ENCODE results near the gene DNAJC7.

DNAJC7 gene

GRCh38 chr17:42026857-42027589 lies 9.8 kb upstream of the DNAJC7 start:
- no peak for ATAC-seq
- no peak for TF ChIP-seq TOX (CRISPR knock-in tag; IDR thresholded peaks at IDR 0.05; ENCODE audit: borderline replicate concordance)
- no peak for TF ChIP-seq POU6F1 (CRISPR knock-in tag; IDR thresholded peaks at IDR 0.05; ENCODE audit: borderline replicate concordance, low read depth)
- TF ChIP-seq ZNF70 (CRISPR knock-in tag; IDR thresholded peaks at IDR 0.05), result no peak
- no peak for TF ChIP-seq ARNTL (CRISPR knock-in tag; IDR thresholded peaks at IDR 0.05; ENCODE audit: borderline replicate concordance, low read depth)
- no peak for TF ChIP-seq CSRNP3 (CRISPR knock-in tag; IDR thresholded peaks at IDR 0.05)
- no peak for TF ChIP-seq BACH2 (CRISPR knock-in tag; IDR thresholded peaks at IDR 0.05; ENCODE audit: borderline replicate concordance)
- no peak for TF ChIP-seq OSR1 (CRISPR knock-in tag; IDR thresholded peaks at IDR 0.05)
- no peak for TF ChIP-seq TSHZ2 (CRISPR knock-in tag; IDR thresholded peaks at IDR 0.05)
- no peak for TF ChIP-seq ZFP3 (CRISPR knock-in tag; IDR thresholded peaks at IDR 0.05)
- no peak for TF ChIP-seq PPARA (CRISPR knock-in tag; IDR thresholded peaks at IDR 0.05; ENCODE audit: borderline replicate concordance)
- TF ChIP-seq ZFP30 (CRISPR knock-in tag; IDR thresholded peaks at IDR 0.05), result no peak
- TF ChIP-seq TCF4 (CRISPR knock-in tag; IDR thresholded peaks at IDR 0.05; ENCODE audit: borderline replicate concordance), result no peak
- TF ChIP-seq PATZ1 (CRISPR knock-in tag; IDR thresholded peaks at IDR 0.05; ENCODE audit: borderline replicate concordance), result no peak
- TF ChIP-seq ZNF565 (CRISPR knock-in tag; conservative IDR thresholded peaks at IDR 0.05; ENCODE audit: low read depth), result no peak
- TF ChIP-seq ISL1 (CRISPR knock-in tag; IDR thresholded peaks at IDR 0.05), result no peak
- no peak for TF ChIP-seq GLIS3 (CRISPR knock-in tag; IDR thresholded peaks at IDR 0.05)
- TF ChIP-seq RARB (CRISPR knock-in tag; IDR thresholded peaks at IDR 0.05), result no peak
- no peak for TF ChIP-seq ESRRG (CRISPR knock-in tag; IDR thresholded peaks at IDR 0.05)

GRCh38 chr17:42025936-42026335 lies 8.7 kb upstream of the DNAJC7 start:
- no peak for ATAC-seq
- TF ChIP-seq ZNF70 (CRISPR knock-in tag; IDR thresholded peaks at IDR 0.05) (no peak), CSRNP3 (CRISPR knock-in tag; IDR thresholded peaks at IDR 0.05) (no peak), PPARA (CRISPR knock-in tag; IDR thresholded peaks at IDR 0.05; ENCODE audit: borderline replicate concordance) (no peak), ARNTL (CRISPR knock-in tag; IDR thresholded peaks at IDR 0.05; ENCODE audit: borderline replicate concordance, low read depth) (no peak), POU6F1 (CRISPR knock-in tag; IDR thresholded peaks at IDR 0.05; ENCODE audit: borderline replicate concordance, low read depth) (no peak), ESRRG (CRISPR knock-in tag; IDR thresholded peaks at IDR 0.05) (no peak), GLIS3 (CRISPR knock-in tag; IDR thresholded peaks at IDR 0.05) (no peak), CSDC2 (CRISPR knock-in tag; IDR thresholded peaks at IDR 0.05) (no peak), ZFP30 (CRISPR knock-in tag; IDR thresholded peaks at IDR 0.05) (no peak), TSHZ2 (CRISPR knock-in tag; IDR thresholded peaks at IDR 0.05) (no peak), ZNF8 (CRISPR knock-in tag; IDR thresholded peaks at IDR 0.05) (no peak), ZFP3 (CRISPR knock-in tag; IDR thresholded peaks at IDR 0.05) (no peak), SNAI2 (CRISPR knock-in tag; IDR thresholded peaks at IDR 0.05) (no peak), TOX (CRISPR knock-in tag; IDR thresholded peaks at IDR 0.05; ENCODE audit: borderline replicate concordance) (no peak), RARB (CRISPR knock-in tag; IDR thresholded peaks at IDR 0.05) (no peak), TCF4 (CRISPR knock-in tag; IDR thresholded peaks at IDR 0.05; ENCODE audit: borderline replicate concordance) (no peak), PATZ1 (CRISPR knock-in tag; IDR thresholded peaks at IDR 0.05; ENCODE audit: borderline replicate concordance) (no peak), BACH2 (CRISPR knock-in tag; IDR thresholded peaks at IDR 0.05; ENCODE audit: borderline replicate concordance) (no peak)

All from SK-N-SH treated with all-trans-retinoic acid at 6 μM for 48 hours (cell line).